ENCODE data around the gene ANKRD13B.

The ANKRD13B gene

DNA sequence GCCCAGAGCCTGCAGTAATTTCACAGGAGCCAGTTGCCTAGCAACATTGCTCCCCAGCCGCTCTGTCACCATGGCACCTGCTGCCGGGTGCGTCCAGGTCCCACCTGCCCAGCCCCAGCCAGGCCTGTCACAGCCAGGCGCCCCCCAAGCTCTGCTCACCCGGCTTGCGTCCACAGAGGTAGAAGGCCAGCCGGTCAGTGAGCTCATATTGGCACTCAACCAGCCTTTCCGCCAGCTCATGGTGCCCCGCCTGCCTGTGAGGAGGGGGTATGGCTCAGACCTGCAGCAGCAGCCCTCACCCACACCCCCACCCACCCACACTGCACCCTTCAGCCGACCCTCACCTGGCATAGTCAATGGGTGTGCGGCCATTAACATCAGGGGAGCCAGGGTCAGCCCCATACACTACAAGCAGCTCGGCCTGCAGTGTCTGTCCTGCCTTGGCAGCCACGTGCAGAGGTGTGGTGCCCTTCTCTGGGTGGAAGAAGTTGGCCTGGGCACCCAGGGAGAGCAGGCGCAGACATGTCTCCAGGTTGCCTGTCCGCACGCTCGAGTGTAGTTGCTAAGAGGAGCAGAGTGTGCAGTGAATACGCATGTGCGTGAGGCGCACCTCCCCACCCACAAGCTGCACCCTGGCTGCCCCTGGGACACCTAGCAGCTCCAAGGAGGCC lies 11.2 kb upstream of the ANKRD13B start:
- DNase-seq, result no peak

DNA sequence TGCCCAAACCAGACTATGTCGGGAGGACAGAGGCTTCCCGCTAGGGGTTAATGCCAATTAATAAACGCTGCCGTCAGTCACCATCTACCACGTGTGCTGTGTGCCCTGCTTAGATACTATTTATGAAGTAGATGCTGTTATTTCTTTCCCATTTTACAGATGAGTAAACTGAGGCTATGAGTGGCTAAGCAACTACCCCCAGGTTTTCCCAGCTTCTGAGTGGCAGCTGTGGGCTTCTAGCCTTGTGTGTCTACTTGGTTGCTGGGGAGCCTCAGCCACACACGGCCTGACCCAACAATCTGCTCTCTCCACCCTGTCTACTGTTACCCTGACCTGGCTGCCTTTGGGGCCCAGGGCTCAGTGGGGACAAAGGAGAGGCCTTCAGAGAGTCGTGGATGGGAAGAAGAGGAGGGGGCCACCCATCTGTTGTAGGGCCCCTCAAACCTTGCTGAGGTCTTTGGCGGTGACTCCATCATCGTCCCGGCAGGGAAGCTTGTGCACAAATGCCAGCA lies 10.6 kb upstream of the ANKRD13B start:
- DNase-seq, result no peak

DNA sequence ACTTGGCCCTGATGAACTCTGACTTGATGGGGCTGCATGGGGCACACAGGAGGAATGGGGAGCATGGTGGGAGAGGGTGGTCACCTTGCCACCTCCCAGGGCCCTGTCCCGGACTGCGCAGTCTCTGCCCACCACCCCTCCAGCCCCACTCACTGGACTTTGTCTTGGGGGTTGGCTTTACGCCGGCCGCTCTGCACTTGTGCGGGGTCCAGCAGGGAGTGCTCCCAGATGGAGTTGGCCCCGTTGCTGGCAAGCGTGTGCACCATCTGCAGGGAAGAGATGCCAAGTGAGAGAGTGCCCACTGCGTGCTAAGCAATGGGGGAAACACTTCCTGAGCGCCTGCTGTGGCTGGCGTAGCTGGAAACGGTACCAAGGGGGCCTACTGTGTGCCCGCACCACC lies 10.2 kb upstream of the ANKRD13B start:
- DNase-seq, result no peak

DNA sequence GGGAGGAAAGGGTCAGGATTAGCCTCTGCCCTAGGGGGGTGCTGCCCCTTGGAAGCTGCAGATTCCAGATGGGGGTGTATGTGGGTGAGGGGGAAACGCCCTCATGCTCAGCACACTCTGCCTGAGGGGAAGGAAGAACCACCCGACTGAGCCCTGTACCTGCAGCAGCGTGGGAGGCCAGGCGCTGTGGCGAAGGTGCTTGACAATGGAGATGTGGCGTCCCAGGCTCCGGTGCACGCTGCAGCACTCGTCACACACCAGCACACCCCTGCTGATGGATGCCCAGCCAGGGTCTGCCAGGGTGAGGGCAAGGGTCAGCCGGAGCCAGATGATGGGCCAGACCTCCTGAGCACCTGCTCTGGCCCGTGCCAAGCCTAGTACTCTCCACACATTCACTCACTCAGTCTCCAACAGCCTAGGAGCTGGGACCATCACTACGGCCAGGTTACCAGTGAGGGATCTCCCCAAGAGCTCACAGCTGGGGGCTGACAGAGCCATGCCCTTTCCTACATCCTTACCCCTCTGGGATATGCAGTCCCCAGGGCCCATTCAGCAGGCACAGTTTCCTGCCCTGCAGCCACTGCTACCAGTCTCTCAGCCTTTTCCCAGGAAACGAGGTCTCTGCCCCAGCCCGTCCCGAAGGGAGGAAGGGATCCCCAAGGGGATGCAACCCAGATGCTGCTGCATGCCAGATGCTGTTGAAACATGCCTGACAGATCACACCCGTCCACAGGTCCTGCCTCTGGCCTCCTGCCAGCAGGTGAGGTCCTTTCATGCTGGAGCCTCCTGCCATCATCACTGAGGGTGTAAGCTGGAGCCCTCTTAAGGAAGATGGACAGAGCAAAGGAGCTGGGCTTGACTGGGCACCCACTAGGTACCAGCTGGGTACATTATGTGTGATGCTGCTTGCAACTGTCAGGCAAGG lies 9.3 kb upstream of the ANKRD13B start:
- no peak for DNase-seq

DNA sequence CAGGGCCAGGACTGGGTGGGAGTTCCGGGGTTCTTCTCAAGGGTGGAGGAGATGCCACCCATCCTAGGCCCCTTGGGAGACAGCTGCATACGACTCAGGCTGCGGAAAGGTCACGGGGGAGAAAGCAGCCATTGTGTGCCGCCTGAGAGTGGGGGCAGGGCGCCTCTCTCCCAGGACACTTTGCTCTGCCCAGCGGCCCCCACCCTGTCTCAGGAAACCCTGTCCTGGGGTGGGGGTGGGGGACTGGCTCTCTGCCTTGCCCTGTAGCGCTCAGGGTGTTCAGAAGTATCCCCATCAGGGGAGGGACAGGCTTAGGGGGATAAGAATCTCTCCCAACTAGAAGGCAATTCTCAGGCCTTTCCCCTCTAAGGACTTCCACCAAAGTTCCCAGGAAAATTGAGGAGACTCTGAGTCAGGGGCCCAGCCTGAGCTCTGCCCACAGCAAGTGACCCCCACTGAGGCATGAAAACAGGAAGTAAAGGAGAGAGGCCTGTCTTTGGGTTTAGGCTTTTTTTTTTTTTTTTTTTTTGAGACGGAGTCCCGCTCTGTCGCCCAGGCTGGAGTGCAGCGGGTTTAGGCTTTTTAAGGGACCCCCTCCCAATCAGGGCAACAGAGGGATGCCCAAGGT lies 8.4 kb upstream of the ANKRD13B start:
- DNase-seq, result no peak

DNA sequence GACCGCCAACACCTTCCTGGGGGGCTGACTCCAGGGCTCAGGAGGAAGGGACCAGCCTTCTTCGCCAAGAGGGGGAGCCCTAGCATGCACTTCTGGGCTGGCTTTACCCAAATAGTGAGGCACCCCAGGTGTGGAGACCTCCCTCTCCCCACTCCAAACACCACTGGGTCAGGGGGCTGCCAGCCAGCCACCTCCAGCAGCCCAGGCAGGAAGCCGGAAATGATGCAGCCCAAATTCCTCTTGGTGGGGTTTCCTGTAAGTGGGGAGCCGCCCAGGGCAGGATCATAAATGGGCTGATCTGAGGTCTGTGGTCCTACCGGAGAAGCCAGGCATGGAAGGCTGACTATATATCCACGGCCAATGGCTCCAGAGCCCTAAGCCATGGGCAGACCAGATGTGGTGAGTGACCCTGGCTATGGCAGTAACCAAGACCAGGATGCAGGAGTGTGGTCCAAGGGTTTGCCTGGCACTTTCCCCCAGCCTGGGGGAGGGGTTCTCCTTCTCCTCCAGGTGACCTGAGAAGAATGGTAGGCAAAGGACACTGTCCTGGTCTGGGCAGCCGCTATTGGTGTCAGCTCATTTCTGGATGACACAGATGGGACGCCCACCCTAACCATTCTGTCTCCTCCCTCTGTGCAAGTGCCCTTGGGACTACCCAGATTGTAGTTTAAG lies 7.7 kb upstream of the ANKRD13B start:
- DNase-seq, result no peak

DNA sequence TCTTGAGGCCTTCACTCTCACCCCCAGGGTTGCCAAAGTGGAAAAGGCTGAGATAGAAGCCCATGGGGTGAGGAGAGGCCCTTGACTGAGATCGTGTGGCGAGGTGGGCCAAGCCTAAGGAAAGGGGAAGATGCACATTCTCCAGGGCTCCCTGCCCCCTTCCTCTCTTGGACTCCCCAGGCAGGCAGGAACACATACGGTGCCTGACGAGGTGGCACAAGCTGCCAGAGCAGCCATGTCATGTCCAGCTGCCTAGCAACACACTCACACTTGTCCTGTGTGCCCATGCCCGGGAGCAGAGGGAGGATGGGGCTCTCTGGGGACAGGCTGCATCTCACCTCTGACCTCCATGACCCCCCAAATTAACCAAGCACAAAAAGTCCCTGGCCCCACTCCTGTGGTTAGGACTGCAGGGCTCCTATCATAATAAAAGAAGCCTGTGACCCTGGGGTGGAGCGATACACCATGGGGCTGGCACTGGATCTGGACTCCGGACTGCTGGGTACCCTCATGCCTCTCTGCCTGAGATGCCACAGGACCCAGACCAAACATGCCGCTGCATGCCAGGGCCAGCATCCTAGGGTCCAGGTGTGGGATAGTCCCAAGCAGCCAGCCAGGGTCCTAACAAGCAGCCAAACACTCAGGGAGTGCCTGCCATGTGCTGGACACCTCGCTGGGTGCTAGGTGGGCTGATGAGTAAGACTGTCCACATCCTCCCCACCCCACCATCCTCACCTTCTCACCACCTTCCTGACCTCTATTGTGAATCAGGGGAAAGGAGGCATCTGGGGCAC lies 6.1 kb upstream of the ANKRD13B start:
- no peak for DNase-seq

DNA sequence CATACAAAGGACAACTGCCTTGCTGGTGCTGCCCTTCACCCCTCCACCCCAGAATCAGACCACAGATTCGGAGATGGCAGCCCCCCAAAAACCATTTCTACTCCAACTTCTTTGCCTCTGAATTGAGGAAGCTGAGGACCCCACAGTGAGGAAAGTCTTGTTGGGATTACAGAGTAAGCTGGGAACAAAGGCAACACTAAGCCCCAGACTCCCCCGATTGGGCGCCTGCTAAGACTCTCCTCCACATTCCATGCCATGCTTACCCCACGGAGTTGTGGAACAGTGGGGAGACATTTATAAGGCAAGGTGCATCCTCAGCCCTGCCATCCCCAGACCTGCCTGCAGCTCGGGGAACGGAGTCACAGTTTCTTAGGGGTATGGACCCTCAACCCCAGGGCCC lies 5.3 kb upstream of the ANKRD13B start:
- DNase-seq, result no peak

DNA sequence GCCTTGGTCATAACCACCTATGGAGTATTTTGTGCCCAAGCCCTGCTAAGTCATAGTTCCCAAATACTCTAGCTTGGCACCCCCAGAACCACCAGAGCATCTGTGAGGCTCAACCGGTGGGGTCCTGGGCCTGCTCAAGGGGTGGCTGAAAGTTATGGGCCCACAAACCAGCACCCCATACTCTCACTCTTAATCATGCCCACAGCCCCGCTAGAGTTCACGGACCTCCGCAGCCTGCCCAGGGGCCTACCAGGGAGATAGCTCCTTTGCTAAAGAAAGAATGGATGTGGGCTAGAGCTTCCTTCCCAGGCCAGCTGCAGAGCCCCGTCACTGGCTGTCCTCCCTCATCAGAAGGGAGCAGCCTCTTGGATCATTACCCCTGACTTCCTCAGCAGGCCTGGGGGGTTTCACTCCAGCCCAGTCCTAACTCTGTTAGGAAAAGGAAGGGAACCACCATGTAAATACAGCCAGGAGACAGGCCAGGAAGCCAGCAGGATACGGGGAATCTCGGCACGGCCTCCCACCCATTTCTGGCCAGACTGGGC lies 4.8 kb upstream of the ANKRD13B start:
- no peak for DNase-seq

DNA sequence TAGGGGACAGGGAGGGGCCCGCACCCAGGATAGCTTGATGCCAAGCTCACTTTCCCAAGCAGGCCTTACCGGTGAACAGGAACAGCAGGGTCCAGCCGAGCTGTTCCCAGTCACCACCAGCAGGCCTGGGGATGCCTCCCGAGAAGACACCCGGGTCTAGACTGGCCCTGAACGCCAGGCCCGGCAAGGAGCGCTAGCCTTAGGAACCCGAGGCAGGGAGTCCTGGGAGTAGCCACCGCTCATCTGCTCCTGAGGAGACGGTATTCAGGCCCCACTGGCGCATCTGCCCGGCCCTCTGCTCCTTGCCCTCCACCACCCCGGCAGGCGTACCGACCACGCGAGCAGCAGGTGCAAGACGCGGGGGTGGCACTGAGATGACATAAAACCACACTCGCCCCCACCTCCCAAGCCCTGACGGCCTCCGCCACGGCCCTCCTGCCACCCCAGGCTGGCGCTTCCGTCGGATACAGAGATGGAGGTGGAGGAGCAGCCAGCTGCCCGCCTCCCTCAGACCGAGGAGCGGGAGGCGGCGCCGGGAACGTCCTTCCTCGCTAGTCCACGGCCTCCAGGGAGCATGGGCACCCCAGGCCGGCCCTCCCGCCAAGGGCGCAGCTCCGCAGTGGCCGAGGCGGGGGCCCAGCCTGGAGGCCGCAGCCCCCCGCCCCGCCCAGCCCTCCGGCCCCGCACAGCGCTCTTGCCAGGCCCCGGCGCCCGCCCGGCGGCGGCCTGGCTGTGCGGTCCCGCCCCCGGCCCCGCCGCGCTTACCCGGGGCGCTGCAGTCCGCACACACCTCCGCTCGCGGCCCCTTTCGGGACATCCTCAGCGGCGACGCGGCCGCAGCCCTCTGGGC lies 4.1 kb upstream of the ANKRD13B start:
- DNase-seq, result no peak

DNA sequence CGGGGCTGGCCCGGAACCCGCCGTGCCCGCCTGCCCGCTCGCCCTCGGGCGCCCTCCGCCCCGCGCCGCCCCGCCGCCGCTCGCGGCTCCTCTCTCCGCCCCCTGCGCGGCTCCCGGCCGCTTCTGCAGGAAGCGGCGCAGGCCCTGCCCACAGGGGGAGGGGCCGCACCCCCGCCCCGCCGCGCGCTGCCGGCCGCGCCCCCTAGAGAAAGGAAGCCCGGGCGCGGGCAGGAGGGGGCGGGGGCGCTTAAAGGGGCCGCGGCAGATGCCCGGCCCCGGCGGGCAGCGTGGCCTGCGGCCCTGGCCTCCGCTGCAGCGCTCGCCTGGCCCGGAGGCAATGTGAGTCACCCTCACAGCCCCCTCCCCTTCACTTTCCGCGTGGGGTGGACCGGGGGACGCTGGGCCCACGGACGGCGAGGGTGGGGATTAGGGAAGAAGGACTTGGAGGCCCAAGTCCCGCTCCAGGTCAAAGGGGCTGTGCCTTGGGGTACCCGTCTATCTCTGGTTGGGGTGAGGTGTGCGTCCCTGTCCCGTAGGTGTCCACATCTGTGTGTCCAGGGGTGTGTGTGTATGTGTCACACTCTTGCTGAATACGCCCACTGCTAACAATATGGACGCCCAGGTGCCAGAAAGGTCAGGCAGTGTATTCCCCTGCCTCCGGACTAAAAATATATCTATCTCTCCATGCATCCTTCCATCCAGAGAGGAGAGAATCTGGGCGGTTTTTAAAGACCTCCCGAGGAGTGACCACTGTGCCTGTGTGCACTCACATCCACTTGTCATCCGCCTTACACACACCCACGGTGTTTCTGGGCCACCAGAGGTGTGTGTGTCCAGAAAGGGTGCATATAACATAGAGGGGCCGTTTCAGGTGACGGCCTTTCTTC lies 3.2 kb upstream of the ANKRD13B start, which contains the start of gene GIT1:
GIT1 (minus strand) TSS at position 125 of the 887 bp plus-strand sequence. CDS start 270 bp downstream, outside the sequence.
- DNase-seq, result peak; percentile 90

DNA sequence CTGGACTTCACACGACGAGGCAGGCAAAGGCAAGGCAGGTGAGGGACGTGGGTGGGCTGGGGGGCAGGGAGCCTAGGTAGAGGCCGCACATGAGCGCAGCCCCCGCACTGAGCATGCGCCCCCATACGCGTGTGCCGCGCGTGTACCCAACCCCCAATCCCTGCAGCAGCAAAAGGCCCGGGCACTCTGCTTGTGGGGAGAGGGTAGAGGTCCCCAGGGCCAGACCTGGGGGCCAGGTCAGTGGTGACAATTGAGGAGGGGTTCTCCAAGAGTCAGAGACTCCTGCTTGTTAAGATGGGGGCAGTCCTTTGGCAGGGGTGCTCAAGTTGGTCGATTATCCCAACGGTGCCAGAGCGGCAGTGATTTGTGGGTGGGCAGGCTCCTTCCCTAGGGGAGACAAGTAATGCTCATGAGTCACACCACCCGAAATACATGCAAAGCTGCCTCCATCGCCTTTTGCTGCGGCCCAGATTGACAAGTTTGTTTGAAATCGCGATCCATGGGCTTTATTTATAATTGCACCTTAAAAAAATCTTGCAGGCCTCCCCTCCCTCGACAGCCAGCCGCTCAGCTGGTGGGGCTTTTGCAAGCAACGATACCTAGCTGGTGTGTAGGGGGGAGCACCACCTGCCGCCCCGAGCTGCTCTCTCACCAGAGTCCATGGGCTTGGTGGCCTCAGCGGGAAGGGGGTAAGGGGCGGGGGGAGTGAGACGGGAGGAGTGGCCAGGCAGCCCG lies 2.4 kb upstream of the ANKRD13B start:
- DNase-seq, result peak; percentile 71

DNA sequence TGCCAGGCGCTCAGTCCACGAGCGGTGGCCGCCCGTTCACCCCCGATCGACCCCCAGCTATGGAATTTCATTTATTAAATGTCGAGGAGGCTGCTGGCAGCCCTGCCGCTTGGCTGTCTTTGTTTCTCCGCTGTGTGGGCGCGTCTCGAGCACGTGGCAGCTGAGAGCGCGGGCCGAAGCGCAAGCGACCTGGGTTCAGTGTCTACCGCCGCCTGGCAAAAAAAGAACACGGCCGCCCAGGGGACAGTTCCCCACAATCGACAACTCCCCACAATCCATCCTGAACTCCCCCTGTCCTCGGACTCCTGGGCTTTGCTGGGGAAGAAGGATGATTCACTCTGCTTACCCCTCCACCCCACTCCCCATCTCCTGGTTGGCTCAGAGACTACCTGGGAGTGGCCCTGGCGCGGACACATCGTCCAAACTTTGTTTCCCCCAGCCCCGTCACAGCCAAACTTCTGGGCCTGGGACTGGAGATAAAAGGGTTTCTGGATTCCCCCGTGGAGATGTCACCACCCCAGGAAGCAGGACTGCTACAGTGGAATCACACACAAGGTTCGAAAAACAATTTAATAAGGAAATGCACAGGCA lies 1.7 kb upstream of the ANKRD13B start:
- DNase-seq, result peak; percentile 67

DNA sequence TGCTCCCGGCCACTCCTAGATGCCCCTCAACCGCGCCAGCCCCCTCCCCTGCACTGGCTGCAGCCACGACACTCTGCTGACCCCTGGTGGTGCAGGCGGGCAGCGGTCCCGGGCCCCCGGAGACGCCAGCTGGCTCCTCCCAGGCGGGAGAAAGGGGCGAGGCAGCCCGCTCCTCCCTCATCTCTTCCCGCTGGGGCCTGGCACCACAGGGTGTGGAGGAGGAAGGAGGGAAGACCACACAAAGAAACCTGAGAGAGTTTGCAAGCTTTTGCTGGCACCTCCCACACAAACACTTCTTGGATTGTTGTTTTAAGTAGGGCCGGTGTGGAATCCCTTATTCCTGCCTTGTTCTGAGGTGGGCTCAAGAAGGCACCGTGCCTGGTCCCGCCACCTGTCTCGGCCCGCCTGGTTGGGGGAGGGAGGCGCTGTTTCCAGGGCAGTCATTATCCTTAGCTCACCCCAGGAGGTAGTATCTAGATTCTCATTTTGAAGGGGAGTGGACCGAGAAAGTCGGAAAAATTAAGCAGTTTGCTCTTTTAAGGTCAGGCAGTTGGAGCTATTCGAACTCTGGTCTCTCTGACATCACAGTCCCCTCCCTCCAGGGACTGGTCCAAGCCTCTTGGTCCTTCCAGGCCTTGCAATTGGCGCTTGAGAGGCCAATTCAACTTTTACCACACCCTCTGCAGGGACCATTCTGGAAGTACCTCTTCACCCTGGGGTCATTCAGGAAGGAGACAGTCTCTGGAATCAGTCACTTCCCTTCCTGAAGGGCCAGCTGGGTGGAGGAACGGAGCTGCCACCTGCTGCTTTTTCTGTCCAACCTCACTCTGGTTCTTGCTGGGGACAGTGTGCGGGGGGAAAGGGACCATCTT lies 959 bp upstream of the ANKRD13B start:
- DNase-seq, result peak; percentile 82

DNA sequence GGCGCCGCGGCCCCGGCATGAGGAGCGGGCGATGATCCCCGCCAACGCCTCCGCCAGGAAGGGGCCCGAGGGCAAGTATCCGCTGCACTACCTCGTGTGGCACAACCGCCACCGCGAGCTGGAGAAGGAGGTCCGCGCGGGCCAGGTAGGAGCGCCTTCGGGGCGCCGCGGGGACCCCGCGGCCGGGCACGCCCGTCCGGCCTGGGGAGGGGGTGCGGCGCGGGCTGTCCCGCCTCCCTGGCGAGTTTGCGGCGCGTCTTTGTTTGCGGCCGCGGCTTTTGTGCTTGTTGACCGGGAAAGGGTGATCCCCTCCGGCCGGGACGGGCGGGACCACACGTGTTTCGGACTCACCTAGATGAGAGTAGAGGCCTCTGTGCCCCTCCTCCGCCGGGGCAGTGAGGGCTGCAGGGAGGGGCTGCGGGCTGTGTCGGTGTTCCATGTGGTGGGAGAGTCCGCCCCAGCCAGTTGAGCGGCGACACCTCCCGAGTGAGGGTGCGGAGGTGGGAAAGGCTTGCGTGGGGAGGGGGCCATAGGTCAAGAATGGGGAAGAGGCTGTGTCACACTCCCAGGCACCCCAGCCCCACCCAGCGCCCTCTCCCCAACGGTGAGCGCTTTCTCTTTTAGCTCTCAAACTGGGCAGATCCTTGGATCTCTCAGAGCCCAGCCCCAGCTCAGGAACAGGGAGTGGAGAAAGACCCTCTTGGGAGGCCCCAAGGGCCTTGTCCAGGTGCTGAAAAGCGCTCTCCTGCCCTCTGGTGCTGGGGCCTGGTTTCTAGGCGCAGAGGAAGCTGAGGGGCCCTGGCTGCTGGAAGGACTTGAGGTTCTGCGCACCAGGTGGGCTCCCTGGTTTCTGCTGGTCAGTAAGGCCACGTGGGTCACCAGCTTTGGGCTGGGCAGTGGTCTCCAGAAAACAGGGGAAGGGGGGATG lies 923 bp downstream of the ANKRD13B start:
- no peak for DNase-seq

DNA sequence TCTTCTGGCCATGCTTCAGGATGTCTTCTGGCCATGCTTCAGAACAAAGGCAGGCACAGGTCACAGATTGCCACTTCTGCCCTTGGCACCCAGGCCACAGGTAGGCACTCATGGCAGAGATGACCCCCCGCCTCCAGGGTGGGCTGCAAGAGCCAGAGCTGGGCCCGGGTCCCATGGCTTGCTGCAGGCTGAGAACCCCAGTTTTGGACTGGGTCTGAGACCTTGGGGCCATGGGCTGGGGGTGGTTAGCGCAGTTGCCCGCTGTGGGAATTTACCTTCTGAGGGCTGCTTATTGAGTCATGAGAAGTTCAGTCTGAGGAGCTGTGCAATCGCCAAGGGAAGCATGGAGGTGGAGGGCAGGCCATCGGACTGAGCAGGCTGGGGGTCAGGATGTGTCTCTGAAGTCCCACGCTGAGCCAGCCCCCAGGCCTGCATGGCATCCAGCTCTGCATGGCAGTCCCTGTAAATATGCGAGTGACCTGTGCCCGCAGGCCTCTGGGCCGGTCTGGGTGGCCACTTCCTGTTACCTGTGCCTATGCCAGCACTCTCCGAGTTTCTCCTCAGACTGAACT lies 1.7 kb downstream of the ANKRD13B start:
- no peak for DNase-seq
